Fibroblast of gingiva (primary cell): ENCODE measurements around the gene KRTAP4-6.
"Not testable (repeated sequence)": the region's sequence is repeated elsewhere in the genome, so short reads cannot be mapped to it uniquely, and the experiment has no call there.

Experiments
- DNase-seq: peaks from one replicate; pipeline ENCODE4 v3.0.0-alpha.2; 2011; ENCODE audit warnings: low read depth

The KRTAP4-6 gene

GRCh38 chr17:41140360-41141131, at the start of gene KRTAP4-6:
Gene KRTAP4-6, minus strand, starts transcription at chr17:41140544. Its CDS starts 57 bp downstream, at chr17:41140487.
- DNase-seq = peak; percentile 17

- DNase-seq = not testable (repeated sequence)
Observed at GRCh38 chr17:41189837-41190318, 49.5 kb upstream of the KRTAP4-6 start, which contains the start of gene KRTAP9-1. Gene KRTAP9-1, plus strand, starts transcription at chr17:41189887. Its CDS starts 0 bp downstream, at chr17:41189887.

- DNase-seq = no peak
Observed at GRCh38 chr17:41186872-41187271, 46.5 kb upstream of the KRTAP4-6 start.

- DNase-seq = no peak
Observed at GRCh38 chr17:41185001-41185400, 44.7 kb upstream of the KRTAP4-6 start.

GRCh38 chr17:41184480-41184961, 44.2 kb upstream of the KRTAP4-6 start, which contains the start of gene KRTAP4-1:
Gene KRTAP4-1, minus strand, starts transcription at chr17:41184911. Its CDS starts 57 bp downstream, at chr17:41184854.
- no peak for DNase-seq

GRCh38 chr17:41178843-41179616, 38.7 kb upstream of the KRTAP4-6 start:
- peak; percentile 39 for DNase-seq

- DNase-seq = no peak
Observed at GRCh38 chr17:41178341-41178740, 38.0 kb upstream of the KRTAP4-6 start.

- no peak for DNase-seq
Observed at GRCh38 chr17:41177727-41178271, 37.5 kb upstream of the KRTAP4-6 start, which contains the start of gene KRTAP4-2. Gene KRTAP4-2, minus strand, starts transcription at chr17:41178221. Its CDS starts 57 bp downstream, at chr17:41178164.

- no peak for DNase-seq
Observed at GRCh38 chr17:41176744-41177387, 36.5 kb upstream of the KRTAP4-6 start.

GRCh38 chr17:41171886-41172285, 31.5 kb upstream of the KRTAP4-6 start:
- peak; percentile 45 for DNase-seq

GRCh38 chr17:41168121-41168520, 27.8 kb upstream of the KRTAP4-6 start, which contains the start of gene KRTAP4-3:
Gene KRTAP4-3, minus strand, starts transcription at chr17:41168221. Its CDS starts 49 bp downstream, at chr17:41168172.
- DNase-seq = no peak

- no peak for DNase-seq
Observed at GRCh38 chr17:41167561-41167960, 27.2 kb upstream of the KRTAP4-6 start.

GRCh38 chr17:41163828-41164227, 23.5 kb upstream of the KRTAP4-6 start:
- DNase-seq = no peak

- DNase-seq = no peak
Observed at GRCh38 chr17:41160648-41161047, 20.3 kb upstream of the KRTAP4-6 start, which contains the start of gene KRTAP4-4. Gene KRTAP4-4, minus strand, starts transcription at chr17:41160748. Its CDS starts 57 bp downstream, at chr17:41160691.

GRCh38 chr17:41160190-41160589, 19.8 kb upstream of the KRTAP4-6 start:
- not testable (repeated sequence) for DNase-seq

GRCh38 chr17:41153856-41154255, 13.5 kb upstream of the KRTAP4-6 start:
- no peak for DNase-seq

GRCh38 chr17:41151525-41151924, 11.2 kb upstream of the KRTAP4-6 start:
- DNase-seq = no peak

GRCh38 chr17:41150026-41150425, 9.7 kb upstream of the KRTAP4-6 start:
- DNase-seq = no peak

- DNase-seq = no peak
Observed at GRCh38 chr17:41149652-41149985, 9.3 kb upstream of the KRTAP4-6 start, which contains the start of gene KRTAP4-5. Gene KRTAP4-5, minus strand, starts transcription at chr17:41149825. Its CDS starts 58 bp downstream, at chr17:41149767.

GRCh38 chr17:41148971-41149651, 8.8 kb upstream of the KRTAP4-6 start:
- DNase-seq = not testable (repeated sequence)
